ENCODE results near the gene SAMM50.

DNA sequence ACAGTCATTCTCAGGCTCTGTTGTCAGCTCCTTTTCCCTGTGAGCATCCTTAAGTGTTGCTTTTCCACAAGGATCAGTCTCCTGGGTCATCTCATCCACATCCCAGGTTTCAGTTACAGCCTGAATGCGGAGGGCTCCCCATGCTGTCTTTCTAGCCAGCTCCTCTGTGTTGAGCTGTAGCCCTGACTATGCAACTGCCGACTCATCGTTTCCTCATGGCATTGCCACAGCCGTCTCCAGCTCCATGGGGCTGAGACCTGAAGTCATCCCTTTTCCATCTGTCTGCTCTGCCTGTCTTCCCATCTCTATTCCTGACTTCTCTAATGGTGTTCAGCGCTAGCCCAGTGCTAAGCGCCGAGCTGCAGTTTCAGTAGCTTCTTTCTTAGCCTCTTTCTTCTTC is 11.8 kb downstream of the SAMM50 start:
- no peak for TF ChIP-seq ARNTL (CRISPR knock-in tag; IDR thresholded peaks at IDR 0.05; ENCODE audit: borderline replicate concordance, low read depth)
- TF ChIP-seq ESRRG (CRISPR knock-in tag; IDR thresholded peaks at IDR 0.05): no peak
- TF ChIP-seq PPARA (CRISPR knock-in tag; IDR thresholded peaks at IDR 0.05; ENCODE audit: borderline replicate concordance): no peak
- TF ChIP-seq, protein P1, sequence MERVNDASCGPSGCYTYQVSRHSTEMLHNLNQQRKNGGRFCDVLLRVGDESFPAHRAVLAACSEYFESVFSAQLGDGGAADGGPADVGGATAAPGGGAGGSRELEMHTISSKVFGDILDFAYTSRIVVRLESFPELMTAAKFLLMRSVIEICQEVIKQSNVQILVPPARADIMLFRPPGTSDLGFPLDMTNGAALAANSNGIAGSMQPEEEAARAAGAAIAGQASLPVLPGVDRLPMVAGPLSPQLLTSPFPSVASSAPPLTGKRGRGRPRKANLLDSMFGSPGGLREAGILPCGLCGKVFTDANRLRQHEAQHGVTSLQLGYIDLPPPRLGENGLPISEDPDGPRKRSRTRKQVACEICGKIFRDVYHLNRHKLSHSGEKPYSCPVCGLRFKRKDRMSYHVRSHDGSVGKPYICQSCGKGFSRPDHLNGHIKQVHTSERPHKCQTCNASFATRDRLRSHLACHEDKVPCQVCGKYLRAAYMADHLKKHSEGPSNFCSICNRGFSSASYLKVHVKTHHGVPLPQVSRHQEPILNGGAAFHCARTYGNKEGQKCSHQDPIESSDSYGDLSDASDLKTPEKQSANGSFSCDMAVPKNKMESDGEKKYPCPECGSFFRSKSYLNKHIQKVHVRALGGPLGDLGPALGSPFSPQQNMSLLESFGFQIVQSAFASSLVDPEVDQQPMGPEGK (CRISPR knock-in tag; IDR thresholded peaks at IDR 0.05; ENCODE audit: borderline replicate concordance): no peak
- no peak for TF ChIP-seq ZC3H10 (CRISPR knock-in tag; IDR thresholded peaks at IDR 0.05)
- TF ChIP-seq, protein P2, sequence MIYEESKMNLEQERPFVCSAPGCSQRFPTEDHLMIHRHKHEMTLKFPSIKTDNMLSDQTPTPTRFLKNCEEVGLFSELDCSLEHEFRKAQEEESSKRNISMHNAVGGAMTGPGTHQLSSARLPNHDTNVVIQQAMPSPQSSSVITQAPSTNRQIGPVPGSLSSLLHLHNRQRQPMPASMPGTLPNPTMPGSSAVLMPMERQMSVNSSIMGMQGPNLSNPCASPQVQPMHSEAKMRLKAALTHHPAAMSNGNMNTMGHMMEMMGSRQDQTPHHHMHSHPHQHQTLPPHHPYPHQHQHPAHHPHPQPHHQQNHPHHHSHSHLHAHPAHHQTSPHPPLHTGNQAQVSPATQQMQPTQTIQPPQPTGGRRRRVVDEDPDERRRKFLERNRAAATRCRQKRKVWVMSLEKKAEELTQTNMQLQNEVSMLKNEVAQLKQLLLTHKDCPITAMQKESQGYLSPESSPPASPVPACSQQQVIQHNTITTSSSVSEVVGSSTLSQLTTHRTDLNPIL (CRISPR knock-in tag; IDR thresholded peaks at IDR 0.05; ENCODE audit: low read depth): no peak
- TF ChIP-seq ZNF8 (CRISPR knock-in tag; IDR thresholded peaks at IDR 0.05): no peak
- TF ChIP-seq ZNF565 (CRISPR knock-in tag; conservative IDR thresholded peaks at IDR 0.05; ENCODE audit: low read depth): no peak
- no peak for TF ChIP-seq ZNF70 (CRISPR knock-in tag; IDR thresholded peaks at IDR 0.05)
- no peak for TF ChIP-seq RARB (CRISPR knock-in tag; IDR thresholded peaks at IDR 0.05)
- TF ChIP-seq TOX (CRISPR knock-in tag; IDR thresholded peaks at IDR 0.05; ENCODE audit: borderline replicate concordance): no peak
- no peak for TF ChIP-seq ZFP3 (CRISPR knock-in tag; IDR thresholded peaks at IDR 0.05)

Data from SK-N-SH treated with all-trans-retinoic acid at 6 μM for 48 hours (cell line).